NAMALWA (cell line): ENCODE measurements around the gene GGA1.
A peak's percentile ranks its signal among the peaks of the same experiment; 100 is the strongest.
"Not testable (repeated sequence)": the region's sequence is repeated elsewhere in the genome, so short reads cannot be mapped to it uniquely, and the experiment has no call there.

Experiments
- DNase-seq: peaks from one replicate; pipeline ENCODE4 v3.0.0-alpha.2; 2015; ENCODE audit warnings: low spot score

The GGA1 gene

GRCh38 chr22:37654563-37655251 is 46.1 kb downstream of the GGA1 start:
- DNase-seq, result no peak

- no peak for DNase-seq
Observed at GRCh38 chr22:37655252-37655563, 46.6 kb downstream of the GGA1 start.

- not testable (repeated sequence) for DNase-seq
Observed at GRCh38 chr22:37656583-37656982, 47.9 kb downstream of the GGA1 start.

GRCh38 chr22:37657590-37658132 is 49.0 kb downstream of the GGA1 start:
- DNase-seq, result no peak

GRCh38 chr22:37658133-37659065 is 49.8 kb downstream of the GGA1 start, which contains the start of gene PDXP:
TSS of gene PDXP (plus strand) at chr22:37658723. CDS start at chr22:37658783, 60 bp downstream.
- peak; percentile 99 for DNase-seq

- peak; percentile 46 for DNase-seq
Observed at GRCh38 chr22:37659066-37659896, 50.6 kb downstream of the GGA1 start.

GRCh38 chr22:37659897-37660708 is 51.5 kb downstream of the GGA1 start:
- DNase-seq, result peak; percentile 46

- DNase-seq, result no peak
Observed at GRCh38 chr22:37660709-37661045, 52.0 kb downstream of the GGA1 start.

- peak; percentile 56 for DNase-seq
Observed at GRCh38 chr22:37661160-37661924, 52.7 kb downstream of the GGA1 start.

GRCh38 chr22:37662039-37662438 is 53.4 kb downstream of the GGA1 start:
- peak; percentile 51 for DNase-seq

GRCh38 chr22:37663521-37664140 is 55.0 kb downstream of the GGA1 start:
- no peak for DNase-seq

GRCh38 chr22:37664249-37665101 is 55.8 kb downstream of the GGA1 start:
- DNase-seq, result no peak

GRCh38 chr22:37665487-37665886 is 56.9 kb downstream of the GGA1 start:
- DNase-seq, result no peak

- DNase-seq, result no peak
Observed at GRCh38 chr22:37669586-37669985, 61.0 kb downstream of the GGA1 start.

- DNase-seq, result no peak
Observed at GRCh38 chr22:37672206-37672919, 63.7 kb downstream of the GGA1 start.

GRCh38 chr22:37672920-37673455 is 64.4 kb downstream of the GGA1 start:
- no peak for DNase-seq

- DNase-seq, result no peak
Observed at GRCh38 chr22:37674248-37674647, 65.6 kb downstream of the GGA1 start.
